Measurements from ENCODE around the gene CIPC.
A peak's percentile ranks its signal among the peaks of the same experiment; 100 is the strongest.

CIPC gene

DNA sequence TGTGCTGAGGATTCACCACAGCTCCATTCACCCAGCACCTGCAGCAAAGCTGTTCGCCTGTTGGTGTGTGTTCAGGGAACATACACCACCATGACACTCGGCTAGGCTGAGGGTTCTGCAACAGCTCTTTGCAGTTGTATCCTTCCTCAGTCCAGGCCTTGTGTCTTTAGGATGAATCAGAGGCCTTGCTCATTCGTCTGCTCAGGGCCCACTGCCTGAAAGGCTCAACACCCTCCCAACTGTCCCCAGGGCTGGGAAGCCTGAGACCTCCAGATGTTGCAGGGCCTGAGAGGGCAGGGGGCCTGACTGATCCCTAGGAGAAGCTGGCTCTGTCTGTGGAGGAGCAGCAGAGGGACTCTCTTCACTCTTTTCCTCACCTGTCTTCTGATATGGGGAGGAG is 32.3 kb downstream of the CIPC start:
- no peak for DNase-seq

DNA sequence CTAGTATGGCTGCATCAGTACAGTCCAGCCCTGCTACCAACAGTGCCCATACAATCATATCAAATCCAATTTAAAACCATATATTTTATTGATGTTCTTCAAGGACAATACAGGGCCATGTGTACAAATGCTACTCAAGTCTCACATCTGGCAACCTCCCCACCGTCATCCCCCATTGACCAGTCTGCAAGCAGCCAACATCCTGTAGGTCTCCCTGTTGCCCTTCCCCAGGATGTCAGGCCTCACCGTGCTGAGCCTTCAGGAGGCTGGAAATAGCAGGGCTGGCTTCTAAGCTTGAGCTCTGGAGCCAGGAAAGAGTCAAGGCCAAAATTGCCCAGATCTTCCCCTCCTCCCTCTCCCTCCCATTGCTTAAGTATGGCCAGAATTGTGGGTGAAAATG is 33.1 kb downstream of the CIPC start:
- no peak for DNase-seq

DNA sequence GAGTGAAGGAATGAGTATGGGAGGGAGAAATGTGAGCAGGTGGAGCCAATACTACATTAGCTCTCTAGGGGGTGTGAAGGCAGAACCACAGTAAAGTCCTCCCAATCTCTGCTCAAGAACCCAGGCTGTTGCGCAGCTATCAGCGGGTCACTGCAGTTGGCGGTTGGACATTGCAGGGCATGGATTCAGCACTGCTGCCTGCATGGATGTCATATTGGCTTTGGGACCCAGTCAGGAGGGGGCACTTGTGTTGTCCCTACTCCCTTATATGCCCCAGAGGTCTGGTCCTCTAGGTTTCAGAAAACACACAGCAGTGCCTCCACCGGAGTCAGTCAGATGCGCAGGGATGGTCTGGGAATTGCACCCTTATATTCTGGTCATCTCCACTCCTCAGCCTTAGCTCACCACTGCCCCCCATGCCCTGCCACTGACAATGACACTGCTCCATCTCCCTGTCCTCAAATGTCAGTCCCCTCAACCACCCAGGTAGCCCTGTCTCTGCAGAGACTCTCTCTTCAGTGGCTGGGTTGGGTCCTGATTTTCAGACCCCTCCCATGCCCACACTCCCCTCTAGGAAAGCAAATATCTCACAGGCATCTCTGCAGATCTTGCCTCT is 33.9 kb downstream of the CIPC start:
- DNase-seq: no peak

DNA sequence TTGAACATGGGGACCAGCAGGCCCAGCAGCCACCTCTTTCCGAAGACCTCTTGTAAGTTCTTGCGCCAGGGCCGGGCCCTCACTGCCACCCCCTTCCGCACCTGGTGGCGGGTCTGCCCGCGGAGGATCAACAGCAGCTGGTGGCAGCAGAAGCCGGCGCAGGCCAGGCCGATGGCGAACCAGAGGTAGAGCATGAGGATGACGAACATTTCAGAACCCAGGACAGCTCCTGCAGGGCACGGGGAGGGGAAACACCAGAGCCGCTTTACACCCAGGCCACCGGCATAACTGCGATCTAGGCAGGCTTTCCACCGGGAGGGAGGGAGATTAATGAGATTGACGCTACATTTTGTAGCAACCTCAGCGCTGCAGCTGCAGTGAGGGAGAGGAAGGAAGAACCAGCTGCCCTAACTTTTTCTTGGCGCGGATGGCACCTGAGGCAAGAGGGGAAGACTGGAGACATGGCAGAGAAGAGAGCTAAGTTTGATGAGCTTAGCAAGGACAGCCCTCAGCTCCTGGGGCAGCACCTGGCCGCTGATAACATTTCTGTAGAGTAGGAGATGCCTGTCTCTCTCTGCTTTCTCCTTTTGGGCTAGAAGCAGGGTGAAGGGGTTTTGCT is 35.8 kb downstream of the CIPC start:
- DNase-seq: no peak

DNA sequence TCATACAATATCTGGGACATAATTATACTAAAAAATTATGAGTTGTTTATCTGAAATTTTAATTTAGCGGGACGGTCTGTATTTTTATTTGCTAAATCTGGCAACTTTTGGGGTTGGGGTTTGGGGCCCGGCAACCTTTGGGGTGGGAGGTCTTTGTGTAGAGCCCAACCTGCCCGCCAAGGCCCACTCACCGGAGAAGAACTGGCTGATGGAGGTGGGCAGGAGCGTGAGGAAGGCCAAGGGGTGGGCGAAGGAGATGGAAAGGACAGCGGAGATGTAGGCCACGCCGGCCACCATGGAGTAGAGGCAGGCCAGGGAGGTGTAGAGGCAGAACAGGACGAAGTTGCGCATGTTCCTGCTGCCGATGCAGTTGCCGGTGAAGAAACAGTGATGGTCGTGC is 41.0 kb downstream of the CIPC start:
- no peak for DNase-seq

DNA sequence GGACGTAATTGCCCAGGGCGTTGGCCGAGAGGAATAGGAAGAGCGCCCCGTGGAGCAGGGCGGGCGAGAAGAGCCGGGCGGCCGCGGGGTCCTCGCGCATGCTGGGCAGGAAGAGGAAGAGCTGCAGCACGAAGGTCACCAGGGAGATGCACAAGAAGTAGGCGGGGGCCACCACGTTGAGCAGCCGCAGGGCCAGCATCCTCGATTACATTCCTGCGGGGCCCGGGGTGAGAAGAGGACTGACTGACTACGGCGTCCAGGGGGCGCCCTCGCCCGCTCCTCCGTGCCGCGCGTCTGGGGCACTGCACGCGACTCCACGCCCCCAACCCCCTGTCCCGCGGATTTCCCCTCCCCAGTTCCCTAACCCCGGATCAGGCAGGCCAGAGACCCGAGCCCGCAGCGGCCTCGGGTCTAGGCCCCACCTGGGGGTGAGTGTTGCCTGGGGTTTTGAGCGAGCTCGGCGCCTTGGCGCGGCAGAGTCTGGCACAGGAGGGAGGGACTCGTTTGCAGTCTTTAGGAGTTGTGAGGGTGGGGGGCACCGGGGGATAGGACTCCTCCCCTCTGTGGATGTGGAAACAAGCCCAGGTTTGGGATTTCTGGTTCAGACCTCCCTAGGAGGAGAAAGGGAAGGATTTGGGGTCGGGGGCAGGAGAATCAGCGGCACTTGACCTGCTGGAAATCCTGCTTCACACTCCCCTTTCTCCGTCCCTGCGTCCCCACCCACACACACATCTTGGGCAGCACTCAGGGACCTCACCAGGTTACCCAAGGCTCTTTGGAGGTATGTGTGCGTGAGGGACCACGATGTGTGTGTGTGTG is 41.7 kb downstream of the CIPC start:
- peak; percentile 28 for DNase-seq

DNA sequence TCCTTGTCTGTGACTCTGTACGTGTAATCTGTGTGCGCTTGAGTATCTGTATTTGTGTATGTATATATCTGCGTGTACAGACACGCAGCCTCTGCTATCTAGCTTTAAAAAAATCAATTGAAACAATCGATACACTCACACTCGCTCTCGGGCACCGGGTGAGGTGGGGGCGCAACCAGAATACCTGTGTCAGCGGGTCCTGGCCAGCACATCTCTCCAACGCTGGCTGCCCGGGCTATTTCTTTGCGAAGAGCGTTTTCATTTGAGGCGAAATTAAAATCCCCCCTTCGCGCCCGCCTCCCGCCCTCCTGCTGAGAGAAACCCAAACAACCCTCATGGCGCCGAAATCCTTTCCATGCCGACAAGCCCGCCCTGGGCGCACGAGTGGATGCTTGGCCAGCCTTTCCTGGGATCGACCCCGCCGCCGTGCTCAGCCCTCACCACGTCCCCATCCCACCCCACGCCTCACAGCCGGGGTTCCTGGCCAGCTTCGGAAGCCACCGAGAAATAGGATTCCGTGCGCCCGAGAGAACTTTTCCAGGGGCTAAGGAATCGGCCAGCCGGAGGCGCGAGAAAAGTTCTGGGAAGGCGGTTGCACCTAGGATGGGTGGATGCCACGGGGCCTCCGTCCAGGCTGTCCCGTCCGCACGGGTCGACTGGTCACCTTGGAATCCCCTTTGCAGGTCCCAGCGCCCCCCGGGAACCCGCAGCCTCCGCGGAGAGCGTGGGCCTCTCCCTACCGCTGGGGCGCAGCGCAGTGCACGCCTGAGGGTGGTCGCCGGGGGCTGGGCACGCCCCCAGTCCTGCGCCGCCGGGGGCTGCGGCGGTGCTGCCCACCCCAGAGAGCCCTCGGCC is 42.5 kb downstream of the CIPC start:
- no peak for DNase-seq

DNA sequence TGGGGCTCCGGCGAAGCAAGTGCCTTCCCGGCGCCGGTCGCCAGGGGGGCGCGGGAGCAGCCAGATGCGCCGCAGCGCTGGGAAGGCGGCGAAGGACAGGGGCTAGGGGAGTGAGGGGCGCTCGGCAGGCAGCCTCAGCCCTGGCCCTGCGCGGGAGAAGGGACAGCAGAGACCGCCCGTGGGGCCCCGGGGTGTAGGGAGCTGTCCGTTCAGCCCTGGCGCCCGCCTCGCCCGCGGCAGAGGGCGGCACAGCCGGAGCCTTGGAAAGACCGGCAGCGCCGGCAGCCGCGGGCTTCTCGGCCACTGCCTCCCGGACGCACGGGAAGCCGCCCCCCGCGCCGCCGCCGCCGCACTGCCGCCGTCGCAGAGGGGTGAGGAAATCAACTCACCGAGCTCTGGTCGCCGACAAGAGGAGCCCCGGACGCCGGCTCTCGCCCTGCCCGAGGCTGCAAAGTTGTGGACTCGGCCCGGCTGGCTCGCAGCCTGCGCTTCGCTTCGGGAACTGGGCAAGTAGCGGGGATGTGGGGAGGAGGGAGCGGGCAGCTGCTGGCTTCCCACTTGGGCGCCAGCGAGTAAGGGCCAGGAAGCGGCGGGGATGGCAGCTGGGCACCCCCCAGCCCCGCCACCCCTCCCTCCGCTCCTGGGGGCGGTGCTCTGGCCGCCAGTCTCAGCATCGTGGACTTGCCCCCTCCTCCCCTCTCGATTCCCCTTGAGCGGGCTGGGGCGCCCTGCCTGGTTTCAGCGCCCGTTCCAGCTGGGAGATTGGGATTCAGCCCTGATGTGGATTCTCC is 43.4 kb downstream of the CIPC start, which contains the start of gene ZDHHC22:
Gene ZDHHC22 (minus strand): TSS at position 578 of the 791 bp plus-strand sequence. CDS start 2,053 bp downstream, outside the sequence.
- peak; percentile 47 for DNase-seq

DNA sequence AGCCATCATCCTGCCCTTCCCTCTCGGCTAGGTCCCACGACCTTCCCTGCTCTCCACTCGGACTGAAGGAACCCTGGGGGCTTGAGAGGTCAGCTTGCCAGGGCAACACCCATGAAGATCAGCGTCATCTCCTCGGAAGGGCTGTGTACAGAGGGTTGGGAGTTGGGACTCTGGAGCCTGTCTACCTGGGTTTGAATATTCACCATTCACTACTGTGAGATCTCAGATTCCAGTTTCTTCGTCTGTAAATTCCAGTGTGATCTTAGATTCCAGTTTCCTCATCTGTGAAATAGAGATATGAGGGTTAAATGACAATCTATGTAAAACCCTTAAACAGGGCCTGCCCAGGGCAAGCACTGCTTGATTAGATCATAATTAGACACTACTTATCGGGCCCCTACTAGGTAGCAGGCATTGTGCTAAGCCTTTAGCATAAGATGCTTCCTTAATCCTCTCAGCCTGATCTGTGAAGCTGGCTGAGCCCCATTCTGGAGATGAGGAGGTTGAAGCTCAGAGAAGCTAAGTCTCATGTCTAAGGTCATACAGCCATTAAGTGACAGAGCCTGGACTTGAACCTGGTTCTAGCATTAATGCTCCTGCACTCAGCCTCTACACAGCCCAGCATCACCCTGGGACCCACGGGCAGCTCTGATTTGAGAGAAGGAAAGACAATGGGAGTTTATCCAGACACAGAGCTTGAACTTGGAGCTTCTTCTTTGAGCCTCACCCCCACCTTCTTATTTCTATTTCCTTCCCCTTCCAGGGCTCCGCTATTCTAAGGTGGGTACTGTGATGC is 44.1 kb downstream of the CIPC start:
- no peak for DNase-seq

DNA sequence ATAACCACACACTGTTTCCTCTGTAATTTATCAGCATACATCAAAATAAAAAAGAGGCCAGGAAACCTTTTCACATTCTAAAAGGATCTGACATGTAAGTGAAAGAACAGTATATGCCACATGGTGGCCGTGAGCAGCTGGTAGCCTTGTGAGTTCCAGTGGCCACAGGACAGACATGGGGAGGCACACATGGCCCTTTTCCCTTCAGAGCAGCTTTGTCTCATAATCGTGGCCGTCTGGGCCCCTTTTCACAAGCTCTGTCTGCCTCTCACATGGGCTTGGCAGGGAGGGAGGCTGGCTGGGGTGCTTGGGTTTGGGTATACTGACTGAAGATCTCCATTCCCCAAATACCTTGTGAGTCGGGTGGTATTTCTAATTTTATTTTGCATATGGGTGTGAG is 45.0 kb downstream of the CIPC start:
- no peak for DNase-seq

DNA sequence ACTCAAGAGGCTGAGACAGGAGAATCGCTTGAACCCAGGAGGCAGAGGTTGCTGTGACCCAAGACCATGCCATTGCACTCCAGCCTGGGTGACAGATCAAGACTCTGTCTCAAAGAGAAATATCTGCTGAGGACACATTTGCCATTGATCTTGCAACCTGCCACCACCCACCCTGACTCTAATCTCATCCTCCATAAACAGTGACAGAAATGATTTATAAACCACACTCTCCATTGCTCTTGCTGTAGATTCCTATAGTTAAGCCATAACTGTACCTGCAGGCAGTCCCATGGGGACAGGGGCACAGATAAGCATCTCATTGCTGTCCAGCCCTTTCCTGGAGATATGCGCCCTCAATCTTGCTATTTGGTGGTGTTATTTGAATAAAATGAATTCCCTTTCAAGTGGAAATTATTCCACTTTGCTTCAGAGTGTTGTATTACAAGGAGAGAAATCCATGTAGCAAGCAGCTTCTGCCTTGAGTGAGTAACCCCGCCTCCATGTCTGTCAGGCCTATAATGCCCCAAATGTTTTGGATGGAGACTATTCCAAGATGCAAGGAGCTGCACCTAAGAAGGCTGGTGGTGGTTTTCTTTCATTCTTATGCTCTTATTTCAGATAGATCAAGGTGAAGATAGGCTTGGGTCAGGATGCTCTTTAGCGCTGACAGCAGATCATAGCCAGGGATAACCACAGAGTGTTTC is 46.5 kb downstream of the CIPC start:
- DNase-seq: no peak

DNA sequence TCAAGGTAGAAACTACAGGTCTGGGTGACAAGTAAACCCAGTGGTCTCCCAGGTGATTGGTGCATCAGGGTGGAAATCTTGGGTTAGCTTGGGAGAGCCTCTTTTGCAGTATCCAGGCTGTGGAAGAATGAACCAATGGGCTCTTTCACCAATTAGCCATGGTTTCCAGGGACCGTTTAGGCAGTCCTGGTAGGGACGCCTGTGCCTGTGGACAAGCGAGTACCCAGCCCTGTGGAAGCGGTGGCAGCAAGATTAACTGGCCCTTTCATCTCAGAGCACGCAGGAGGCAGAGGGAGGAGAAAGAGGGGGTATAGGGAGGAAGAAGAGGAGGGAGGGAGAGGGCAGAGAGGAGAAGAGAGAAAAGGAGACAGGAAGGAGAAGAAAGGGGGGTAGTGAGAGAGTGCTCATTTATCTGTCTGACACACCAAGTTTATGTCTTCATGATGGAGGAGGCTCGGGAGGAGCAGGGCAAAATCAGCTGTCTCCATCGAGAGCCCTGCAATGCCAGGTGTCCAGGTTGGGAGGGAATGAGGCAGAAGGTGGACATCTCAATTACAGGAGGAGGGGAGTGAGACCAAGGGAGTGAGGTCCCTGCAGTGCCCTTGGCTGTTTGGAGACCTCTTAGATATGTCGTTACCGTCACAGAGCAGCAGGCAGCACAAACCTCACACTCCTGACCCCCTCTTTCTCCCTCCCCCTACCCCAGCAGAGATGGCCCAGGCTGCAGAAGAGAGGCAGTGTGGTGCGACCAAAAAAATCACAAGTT is 48.1 kb downstream of the CIPC start:
- no peak for DNase-seq

DNA sequence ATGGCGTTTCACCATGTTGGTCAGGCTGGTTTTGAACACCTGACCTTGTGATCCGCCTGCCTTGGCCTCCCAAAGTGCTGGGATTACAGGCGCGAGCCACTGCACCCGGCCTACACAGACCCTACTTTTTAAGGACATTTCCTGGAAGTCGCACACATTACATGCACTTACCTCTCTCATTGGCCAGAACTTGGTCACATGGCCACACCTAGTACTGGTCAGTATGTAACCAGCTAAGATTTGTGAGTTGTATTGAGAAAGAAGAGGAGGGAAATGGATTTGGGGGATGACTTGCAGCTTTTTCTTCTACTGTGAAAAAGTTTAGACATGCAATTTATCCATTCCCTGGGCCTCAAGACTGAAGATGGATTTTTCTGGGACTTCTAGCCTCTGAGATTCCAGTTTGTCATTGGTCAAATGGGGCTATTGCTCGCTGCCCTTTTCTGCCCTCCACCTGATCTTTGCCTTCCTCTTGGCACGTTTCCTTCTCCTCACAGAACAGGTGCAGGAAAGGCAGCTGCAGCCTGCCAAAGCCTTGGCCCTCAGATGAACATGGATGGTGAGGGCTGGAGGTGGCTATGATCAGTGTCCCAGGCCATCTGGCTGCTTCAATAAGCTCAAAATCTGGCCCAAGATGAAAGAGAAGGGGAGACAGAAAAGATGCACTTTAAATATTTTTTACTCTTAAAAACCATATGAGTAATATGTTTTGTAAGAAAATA is 50.6 kb downstream of the CIPC start:
- peak; percentile 46 for DNase-seq

DNA sequence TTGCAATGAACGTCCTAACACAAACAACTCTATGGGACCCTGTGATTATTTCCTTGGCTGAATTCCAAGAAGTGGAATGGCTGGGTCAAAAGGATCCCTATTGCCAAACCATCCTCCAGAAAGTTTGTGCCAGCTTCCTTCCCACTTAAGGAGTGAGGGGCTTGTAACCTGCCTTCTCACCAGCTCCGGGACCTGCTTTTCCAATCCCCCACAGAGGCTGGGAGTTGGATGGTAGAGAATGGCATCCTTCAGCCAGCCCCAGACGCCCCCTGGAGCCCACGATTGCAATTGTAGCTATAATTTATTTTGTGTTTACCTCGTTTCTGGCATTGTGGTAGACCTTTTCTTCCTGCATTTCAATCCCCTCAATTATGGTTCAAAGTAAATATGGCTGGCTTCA is 53.2 kb downstream of the CIPC start:
- DNase-seq: peak; percentile 46

DNA sequence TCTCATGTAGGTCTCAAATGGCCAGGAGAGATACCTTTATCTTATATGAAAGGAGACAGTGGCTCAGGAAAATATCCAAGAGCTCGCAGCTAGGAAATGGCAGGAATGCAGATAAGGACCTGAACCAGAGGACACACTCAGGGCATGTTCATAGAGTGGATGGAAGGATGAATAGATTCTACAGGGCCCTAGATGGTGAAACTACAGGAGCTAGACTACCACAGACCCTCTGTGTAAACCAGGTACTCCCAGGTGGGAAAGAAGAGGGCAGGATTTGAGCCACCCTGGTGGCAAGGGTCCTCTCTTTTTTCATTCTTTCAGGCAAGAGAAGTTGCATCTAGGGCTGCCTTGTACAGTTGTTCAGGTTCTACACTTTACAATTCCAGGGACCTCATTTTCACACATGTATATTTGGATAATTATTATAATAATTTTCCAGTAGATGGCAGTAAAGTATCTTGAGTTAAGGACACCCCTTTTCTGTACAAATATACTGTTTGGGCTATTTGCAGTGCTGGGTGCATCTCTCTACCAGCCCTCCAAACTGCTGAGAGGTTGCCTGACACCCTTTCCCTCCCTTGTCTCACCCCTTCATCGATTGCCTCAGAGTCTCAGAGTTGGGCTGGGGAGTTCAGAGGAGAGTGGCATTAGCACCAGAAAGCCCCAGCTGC is 54.0 kb downstream of the CIPC start:
- peak; percentile 37 for DNase-seq

DNA sequence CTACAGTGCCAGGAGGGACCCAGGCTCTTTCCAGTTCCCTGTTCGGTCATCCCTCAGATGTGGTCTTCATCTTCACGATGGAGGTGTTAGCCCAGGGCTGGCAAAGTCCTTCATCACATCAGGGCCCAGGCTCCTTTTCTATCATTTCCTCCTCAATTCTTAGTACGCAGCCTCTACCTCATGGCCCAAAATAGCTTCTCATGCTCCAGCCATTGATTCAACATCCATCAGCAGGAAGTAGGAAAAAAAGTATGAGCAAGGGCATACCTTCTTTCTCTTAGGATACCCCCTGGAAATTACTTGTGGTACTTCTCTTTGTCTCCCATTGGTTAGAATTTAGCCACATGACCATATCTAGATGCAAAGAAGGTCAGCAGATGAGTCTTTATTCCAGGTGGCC is 55.7 kb downstream of the CIPC start:
- DNase-seq: no peak

DNA sequence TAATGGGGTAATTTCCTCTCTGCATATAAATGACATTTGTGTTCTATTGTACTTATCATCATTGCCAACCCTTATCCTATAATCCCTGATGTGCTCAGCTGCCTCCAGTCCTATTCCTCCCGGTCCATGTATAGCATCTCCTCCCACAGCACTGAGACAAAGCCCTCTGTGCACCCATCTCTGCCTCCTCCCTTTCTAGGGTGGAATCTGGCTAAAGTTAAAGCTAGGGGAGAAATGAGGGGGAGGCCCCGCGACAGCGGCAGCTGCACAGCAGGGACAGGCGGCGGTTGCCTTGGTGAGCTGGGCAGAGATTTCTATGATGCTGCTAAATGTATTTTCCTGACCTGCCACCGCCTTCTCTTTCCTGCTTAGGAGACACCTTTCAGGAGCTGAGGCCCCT is 56.4 kb downstream of the CIPC start:
- DNase-seq: no peak

DNA sequence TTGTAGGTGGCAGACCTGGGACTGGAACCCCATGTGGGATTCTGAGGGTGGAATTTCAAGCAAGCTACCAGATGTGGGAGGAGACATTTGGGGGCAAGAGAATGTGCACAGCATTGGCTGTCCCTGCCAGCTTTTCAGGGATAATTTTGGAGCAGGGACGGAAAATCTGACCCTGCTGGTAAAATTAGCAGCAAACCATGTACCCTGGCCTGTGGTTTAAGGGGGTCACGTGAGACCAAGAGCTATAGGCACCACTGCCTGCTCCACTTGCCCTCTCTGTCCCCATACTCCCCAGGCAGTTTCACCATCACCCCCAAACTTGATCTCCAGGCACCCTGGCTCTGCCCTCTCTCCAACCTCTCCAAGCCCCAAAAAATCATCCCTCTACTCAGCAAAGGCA is 57.0 kb downstream of the CIPC start:
- DNase-seq: no peak

DNA sequence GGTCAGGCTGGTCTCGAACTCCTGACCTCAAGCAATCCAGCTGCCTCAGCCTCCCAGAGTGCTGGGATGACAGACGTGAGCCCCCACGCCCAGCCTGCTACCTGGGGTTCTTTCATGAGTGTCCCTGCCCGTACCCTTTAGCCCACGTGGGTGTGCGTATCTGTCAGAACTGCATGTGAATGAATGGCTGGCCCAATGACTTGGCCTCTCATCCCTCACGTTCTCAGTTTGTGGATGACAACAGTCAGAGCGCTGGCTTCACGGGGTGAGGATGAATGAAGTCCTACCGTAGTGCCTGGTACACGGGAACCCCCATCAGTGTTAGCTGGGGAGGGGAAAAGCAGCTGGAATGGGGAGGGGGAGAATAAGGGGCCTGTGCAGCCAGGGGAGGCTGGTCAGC is 59.7 kb downstream of the CIPC start:
- DNase-seq: peak; percentile 59

Measured in SHP77 treated with DMSO at 0.1 percent for 48 hours (cell line).